GM23248 (cell line): ENCODE data around the gene TP53INP2.

Experiments used
- EZH2 ChIP-seq: fragments of 200-600 bp; sonication (generic); IDR thresholded peaks from 2 replicates; pipeline ENCODE4 v1.6.1; 2018; ENCODE audit warnings: antibody characterized with exemption, mild to moderate bottlenecking; ENCODE audit not compliant: insufficient read depth, poor library complexity, severe bottlenecking
- EZH2phosphoT487 ChIP-seq: fragments of 200-600 bp; sonication (generic); IDR thresholded peaks from 2 replicates; pipeline ENCODE4 v1.6.1; 2018; ENCODE audit warnings: antibody characterized with exemption, moderate library complexity, mild to moderate bottlenecking, low read depth; ENCODE audit not compliant: insufficient read depth

DNA sequence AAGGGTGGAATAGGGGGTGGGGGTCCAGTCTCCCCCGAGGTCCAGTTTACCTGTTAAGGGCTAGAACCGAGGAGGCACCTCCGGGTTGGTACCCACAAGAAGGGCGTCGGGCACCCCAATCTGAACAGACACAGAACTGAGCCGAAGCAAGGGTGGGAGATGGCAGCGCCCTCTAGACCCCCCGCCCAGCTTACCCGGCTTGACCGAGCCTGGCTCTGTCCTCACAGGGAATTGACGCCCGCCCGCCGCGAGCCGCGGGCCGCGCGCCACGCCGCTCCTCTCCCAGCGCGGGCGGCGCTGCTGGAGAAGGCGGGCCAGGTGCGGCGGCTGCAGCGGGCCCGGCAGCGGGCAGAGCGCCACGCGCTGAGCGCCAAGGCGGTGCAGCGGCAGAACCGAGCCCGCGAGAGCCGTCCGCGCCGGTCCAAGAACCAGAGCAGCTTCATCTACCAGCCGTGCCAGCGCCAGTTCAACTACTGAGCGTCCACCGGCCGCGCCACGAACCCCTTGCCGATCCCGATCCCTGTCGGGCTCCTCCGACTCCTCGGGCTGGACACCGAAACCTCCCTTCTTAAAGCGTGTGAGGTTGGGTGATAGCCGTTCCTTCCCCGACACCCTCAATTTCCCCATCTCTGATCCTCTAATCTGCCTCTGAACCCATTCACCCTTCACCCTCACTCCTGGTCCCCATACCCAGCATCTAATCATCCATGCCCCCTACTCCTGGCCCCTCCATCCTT is 5.9 kb downstream of the TP53INP2 start:
- no peak for TF ChIP-seq EZH2phosphoT487
- no peak for TF ChIP-seq EZH2
